ENCODE results near the gene MTERF4. TPM values are rescaled to one million over a fixed set of nuclear protein-coding genes. Genes with fewer than 3 reads are reported as not detected.

The MTERF4 gene
- total and polyA plus RNA-seq, 2 of the 8 experiments (the other 6 are each of a cell fraction or from before 2014, with no cell fraction given), result 25.9 to 28.5 TPM

GRCh38 chr2:241109210-241110088 is 7.4 kb upstream of the MTERF4 start (continued):
- TF ChIP-seq, protein P1, sequence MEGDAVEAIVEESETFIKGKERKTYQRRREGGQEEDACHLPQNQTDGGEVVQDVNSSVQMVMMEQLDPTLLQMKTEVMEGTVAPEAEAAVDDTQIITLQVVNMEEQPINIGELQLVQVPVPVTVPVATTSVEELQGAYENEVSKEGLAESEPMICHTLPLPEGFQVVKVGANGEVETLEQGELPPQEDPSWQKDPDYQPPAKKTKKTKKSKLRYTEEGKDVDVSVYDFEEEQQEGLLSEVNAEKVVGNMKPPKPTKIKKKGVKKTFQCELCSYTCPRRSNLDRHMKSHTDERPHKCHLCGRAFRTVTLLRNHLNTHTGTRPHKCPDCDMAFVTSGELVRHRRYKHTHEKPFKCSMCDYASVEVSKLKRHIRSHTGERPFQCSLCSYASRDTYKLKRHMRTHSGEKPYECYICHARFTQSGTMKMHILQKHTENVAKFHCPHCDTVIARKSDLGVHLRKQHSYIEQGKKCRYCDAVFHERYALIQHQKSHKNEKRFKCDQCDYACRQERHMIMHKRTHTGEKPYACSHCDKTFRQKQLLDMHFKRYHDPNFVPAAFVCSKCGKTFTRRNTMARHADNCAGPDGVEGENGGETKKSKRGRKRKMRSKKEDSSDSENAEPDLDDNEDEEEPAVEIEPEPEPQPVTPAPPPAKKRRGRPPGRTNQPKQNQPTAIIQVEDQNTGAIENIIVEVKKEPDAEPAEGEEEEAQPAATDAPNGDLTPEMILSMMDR (IDR thresholded peaks at IDR 0.05; ENCODE audit: control extremely low read depth in 1 of 3, insufficient read depth in 1 of 3, low read depth in 1 of 3, low read length in 3 of 3), result no peak
- no peak for TF ChIP-seq EP300 (IDR thresholded peaks at IDR 0.05; ENCODE audit: borderline replicate concordance in 1 of 2, low read depth in 2 of 2, low read length in 2 of 2)
- TF ChIP-seq TBP (IDR thresholded peaks at IDR 0.05; ENCODE audit: low read depth, low read length), result no peak
- TF ChIP-seq KDM1A (IDR thresholded peaks at IDR 0.05; ENCODE audit: borderline replicate concordance, low read length), result no peak
- TF ChIP-seq SUZ12 (IDR thresholded peaks at IDR 0.05; ENCODE audit: low read length), result no peak
- TF ChIP-seq CBX5 (IDR thresholded peaks at IDR 0.05; ENCODE audit: low read depth, low read length), result no peak
- no peak for TF ChIP-seq NRF1 (IDR thresholded peaks at IDR 0.05; ENCODE audit: low read depth, low read length)
- TF ChIP-seq ZNF274 (IDR thresholded peaks at IDR 0.05; ENCODE audit: borderline replicate concordance, extremely low read depth, low read length), result no peak
- TF ChIP-seq ASH2L (IDR thresholded peaks at IDR 0.05; ENCODE audit: low read length), result no peak

Data from H1 (cell line).